B cell (primary cell): Measurements from ENCODE around the gene DACH1.

Experiments used
- EZH2 ChIP-seq: IDR thresholded peaks from 2 replicates; pipeline ENCODE4 v1.6.1; 2012; ENCODE audit warnings: borderline replicate concordance, low read depth, mild to moderate bottlenecking, moderate library complexity, low read length; ENCODE audit not compliant: insufficient read depth, poor library complexity, severe bottlenecking
- TF ChIP-seq, protein P1 (sequence below): fragments of 200-600 bp; IDR thresholded peaks from one replicate; pipeline ENCODE4 v1.8.0; 2022; ENCODE audit warnings: antibody characterized with exemption, mild to moderate bottlenecking

DNA sequence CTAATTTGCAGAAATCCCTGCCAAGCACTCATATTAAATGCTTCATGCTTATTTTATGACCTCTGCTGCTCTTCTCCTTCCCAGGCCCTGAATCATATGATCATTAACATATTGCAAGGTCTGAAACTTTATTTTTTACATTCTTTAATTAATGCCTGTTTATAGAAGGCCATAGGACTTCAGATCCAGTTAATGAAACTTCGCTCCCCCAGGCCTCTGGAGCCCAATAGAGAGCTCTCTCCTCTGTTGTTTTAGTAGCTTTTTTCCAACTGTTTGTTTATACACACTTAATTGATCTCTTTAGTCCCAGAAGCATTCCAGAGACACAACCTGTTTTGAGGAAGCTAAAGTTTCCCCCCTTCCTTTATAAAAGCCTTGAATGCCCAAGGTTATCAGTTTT lies 68.3 kb downstream of the DACH1 start:
- no peak for TF ChIP-seq EZH2
- TF ChIP-seq, protein P1, sequence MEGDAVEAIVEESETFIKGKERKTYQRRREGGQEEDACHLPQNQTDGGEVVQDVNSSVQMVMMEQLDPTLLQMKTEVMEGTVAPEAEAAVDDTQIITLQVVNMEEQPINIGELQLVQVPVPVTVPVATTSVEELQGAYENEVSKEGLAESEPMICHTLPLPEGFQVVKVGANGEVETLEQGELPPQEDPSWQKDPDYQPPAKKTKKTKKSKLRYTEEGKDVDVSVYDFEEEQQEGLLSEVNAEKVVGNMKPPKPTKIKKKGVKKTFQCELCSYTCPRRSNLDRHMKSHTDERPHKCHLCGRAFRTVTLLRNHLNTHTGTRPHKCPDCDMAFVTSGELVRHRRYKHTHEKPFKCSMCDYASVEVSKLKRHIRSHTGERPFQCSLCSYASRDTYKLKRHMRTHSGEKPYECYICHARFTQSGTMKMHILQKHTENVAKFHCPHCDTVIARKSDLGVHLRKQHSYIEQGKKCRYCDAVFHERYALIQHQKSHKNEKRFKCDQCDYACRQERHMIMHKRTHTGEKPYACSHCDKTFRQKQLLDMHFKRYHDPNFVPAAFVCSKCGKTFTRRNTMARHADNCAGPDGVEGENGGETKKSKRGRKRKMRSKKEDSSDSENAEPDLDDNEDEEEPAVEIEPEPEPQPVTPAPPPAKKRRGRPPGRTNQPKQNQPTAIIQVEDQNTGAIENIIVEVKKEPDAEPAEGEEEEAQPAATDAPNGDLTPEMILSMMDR: no peak
